GM15510 (cell line): ENCODE measurements around the gene UFC1.

Experiments
- POLR2A ChIP-seq: IDR thresholded peaks from 3 replicates; pipeline ENCODE4 v1.6.1; 2011; ENCODE audit warnings: borderline replicate concordance; ENCODE audit not compliant: insufficient read length; ENCODE audit errors: extremely low read depth

The UFC1 gene

GRCh38 chr1:161159087-161159912 lies 5.5 kb downstream of the UFC1 start, which contains the start of gene USP21:
TSS of gene USP21 (plus strand) at chr1:161159500. CDS start at chr1:161160641, 1,141 bp downstream.
- peak; percentile 88 for TF ChIP-seq POLR2A

GRCh38 chr1:161159913-161160243 lies 6.1 kb downstream of the UFC1 start:
- no peak for TF ChIP-seq POLR2A

GRCh38 chr1:161160671-161161145 lies 6.9 kb downstream of the UFC1 start:
- no peak for TF ChIP-seq POLR2A

GRCh38 chr1:161161652-161162051 lies 7.9 kb downstream of the UFC1 start:
- TF ChIP-seq POLR2A = no peak

DNA sequence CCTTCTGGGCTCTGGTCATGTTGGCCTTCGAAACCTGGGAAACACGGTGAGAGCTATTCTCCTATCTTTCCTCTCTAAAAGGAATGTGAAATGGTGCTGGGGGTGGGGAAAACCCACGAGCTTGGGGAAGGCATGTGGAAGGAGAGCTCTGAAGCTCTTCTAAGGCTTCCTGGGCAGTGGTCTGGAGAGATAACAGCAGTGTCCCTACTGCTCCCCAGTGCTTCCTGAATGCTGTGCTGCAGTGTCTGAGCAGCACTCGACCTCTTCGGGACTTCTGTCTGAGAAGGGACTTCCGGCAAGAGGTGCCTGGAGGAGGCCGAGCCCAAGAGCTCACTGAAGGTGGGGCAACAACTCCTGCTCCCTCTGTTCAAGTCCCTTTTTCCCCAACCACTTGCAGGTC lies 8.3 kb downstream of the UFC1 start:
- no peak for TF ChIP-seq POLR2A

GRCh38 chr1:161162806-161163205 lies 9.0 kb downstream of the UFC1 start:
- no peak for TF ChIP-seq POLR2A

GRCh38 chr1:161163793-161164192 lies 10.0 kb downstream of the UFC1 start:
- no peak for TF ChIP-seq POLR2A

DNA sequence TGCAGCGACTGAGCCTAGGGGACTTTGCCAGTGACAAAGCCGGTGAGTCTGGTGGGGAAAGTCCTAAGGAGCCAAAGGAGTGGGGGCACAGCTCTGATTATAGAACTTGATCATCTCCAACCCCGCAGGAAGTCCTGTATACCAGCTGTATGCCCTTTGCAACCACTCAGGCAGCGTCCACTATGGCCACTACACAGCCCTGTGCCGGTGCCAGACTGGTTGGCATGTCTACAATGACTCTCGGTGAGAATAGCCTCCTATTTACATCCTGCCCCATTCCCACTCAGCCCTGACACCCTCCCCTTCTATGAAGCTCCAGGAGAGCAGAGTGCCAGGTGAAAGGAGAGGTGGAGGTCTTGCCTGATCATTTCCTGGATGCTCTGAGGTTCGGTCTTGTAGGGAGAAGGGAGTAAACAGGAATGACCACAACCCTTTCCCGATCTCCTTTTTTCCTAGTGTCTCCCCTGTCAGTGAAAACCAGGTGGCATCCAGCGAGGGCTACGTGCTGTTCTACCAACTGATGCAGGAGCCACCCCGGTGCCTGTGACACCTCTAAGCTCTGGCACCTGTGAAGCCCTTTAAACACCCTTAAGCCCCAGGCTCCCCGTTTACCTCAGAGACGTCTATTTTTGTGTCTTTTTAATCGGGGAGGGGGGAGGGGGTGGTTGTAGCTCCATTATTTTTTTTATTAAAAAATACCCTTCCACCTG lies 11.3 kb downstream of the UFC1 start:
- TF ChIP-seq POLR2A = no peak

DNA sequence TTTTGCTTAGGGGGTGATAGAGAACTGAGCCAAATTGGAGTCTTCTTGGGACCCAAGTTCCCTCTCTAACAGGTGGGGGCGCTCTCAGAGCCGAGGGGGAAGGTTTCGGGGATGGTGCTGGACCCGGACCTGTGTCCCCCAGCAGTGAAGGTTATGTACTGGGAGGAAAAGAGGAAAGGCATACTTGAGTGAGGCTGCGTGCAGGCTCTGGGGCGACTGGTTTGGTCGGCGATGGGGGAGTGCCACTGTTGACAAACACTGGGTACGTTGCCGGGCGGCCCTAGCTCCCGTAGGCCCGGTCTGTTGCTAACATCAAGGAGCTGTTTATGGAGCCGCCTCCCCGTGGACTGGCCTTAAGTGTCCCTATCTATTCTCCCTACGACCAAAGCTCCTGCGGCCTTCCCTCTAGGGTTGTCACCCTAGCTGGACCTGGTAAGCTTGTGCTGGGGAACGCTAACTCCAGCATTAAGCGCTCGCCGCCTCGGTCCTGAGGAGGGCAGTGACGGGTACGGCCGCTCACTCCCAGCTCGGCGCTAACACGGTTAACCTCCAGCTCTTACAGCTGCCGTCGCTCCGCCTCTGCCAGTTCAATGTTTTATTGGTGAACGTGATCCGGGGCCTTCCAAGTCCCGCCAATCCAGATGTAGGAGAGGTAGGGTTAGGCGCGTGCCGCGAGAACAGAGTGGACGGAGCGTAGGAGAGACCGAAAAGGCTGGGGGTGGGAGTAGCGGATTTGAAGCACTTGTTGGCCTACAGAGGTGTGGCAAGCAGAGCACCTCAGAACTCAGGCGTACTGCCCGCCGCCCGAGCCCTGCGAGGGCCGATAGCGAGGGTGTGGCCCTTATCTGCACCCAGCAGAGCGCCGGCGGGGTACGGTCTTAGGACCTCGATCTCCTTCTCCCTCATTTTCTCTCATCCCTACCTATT lies 12.2 kb downstream of the UFC1 start, which contains the start of gene PPOX:
PPOX (plus strand) TSS at position 685 of the 927 bp plus-strand sequence. CDS start 422 bp downstream, outside the sequence.
- peak; percentile 80 for TF ChIP-seq POLR2A

DNA sequence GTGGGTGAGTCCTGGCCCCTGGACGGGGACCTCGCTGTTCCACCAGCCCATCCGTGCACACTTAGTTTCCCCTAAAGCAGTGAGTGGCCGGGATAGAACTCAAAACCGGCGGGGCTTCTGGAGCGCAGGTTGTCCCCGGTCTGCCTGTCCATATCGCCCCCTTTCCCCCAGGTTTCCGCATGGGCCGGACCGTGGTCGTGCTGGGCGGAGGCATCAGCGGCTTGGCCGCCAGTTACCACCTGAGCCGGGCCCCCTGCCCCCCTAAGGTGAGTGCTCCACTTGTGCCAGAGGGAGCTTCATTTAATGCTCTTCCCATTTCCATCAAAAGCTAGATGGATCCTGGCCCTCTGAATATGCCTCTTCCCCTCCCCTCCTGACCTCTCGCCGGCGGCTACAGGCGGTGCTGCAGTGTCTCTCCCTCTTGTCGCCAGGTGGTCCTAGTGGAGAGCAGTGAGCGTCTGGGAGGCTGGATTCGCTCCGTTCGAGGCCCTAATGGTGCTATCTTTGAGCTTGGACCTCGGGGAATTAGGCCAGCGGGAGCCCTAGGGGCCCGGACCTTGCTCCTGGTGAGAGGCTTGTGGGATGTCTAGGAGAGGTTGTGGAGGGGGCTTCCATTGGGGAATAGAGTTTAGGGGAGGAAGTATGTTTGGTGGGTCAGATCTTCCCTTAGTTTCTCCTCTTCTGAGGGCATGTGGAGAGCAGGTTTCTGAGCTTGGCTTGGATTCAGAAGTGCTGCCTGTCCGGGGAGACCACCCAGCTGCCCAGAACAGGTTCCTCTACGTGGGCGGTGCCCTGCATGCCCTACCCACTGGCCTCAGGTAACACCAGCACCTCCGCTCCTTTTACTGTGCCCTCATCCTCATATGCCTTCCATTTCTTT lies 13.1 kb downstream of the UFC1 start:
- no peak for TF ChIP-seq POLR2A

DNA sequence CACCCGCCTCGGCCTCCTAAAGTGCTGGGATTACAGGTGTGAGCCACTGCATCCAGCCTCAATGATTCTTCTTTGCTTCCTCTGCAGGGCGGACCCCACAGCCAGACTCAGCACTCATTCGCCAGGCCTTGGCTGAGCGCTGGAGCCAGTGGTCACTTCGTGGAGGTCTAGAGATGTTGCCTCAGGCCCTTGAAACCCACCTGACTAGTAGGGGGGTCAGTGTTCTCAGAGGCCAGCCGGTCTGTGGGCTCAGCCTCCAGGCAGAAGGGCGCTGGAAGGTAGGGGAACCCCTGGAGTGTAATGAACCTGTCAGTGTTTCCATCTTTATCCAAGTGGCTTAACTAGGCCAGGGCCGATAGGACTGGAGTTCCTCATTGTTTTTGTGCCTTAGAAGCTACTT lies 15.1 kb downstream of the UFC1 start:
- no peak for TF ChIP-seq POLR2A

- no peak for TF ChIP-seq POLR2A
Measured at GRCh38 chr1:161171191-161171590, 17.4 kb downstream of the UFC1 start.

DNA sequence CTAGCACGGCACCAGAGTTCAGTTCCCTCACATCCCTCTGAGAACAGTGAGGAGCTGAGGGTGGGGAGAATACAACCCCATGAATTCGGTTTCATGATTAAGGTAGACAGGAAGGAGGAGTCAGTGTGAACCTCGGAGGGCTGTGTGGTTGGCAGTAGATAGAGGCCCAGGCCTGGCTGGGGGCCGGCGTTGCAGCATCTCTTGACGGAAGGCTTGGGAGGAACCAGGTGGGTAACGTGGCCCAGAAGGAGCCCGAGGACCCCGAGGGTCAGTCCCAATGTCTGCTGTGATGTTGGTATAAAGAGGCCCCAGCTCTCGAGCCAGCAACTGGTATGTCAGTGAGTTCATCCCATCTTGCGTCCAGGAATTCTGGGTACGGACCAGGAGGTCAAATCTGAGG lies 17.9 kb downstream of the UFC1 start:
- no peak for TF ChIP-seq POLR2A

- TF ChIP-seq POLR2A = no peak
Measured at GRCh38 chr1:161172349-161172748, 18.6 kb downstream of the UFC1 start.
